HG03457 (cell line): Measurements from ENCODE around the gene ZNF605.
"Not testable (repeated sequence)": the region's sequence is repeated elsewhere in the genome, so short reads cannot be mapped to it uniquely, and the experiment has no call there.

Experiments
- ATAC-seq: cut with Tn5 transposase; IDR thresholded peaks from one replicate; pipeline ENCODE4 v1.9.1; 2021; ENCODE audit warnings: moderate number of reproducible peaks; ENCODE audit not compliant: unreplicated experiment

ZNF605 gene

GRCh38 chr12:132949936-132950837, 5.9 kb downstream of the ZNF605 start:
- ATAC-seq, result no peak

GRCh38 chr12:132948146-132949066, 7.7 kb downstream of the ZNF605 start:
- ATAC-seq, result no peak

- no peak for ATAC-seq
These were observed 9.8 kb downstream of the ZNF605 start for GRCh38 chr12:132946246-132946820.

- ATAC-seq, result no peak
These were observed 10.3 kb downstream of the ZNF605 start for GRCh38 chr12:132945806-132946205.

GRCh38 chr12:132942611-132943010, 13.5 kb downstream of the ZNF605 start:
- no peak for ATAC-seq

- ATAC-seq, result no peak
These were observed 14.7 kb downstream of the ZNF605 start for GRCh38 chr12:132941336-132941954.

GRCh38 chr12:132940071-132940719, 15.9 kb downstream of the ZNF605 start:
- no peak for ATAC-seq

GRCh38 chr12:132938807-132939206, 17.3 kb downstream of the ZNF605 start:
- not testable (repeated sequence) for ATAC-seq

GRCh38 chr12:132937476-132937875, 18.6 kb downstream of the ZNF605 start:
- no peak for ATAC-seq

- not testable (repeated sequence) for ATAC-seq
These were observed 19.2 kb downstream of the ZNF605 start for GRCh38 chr12:132936921-132937320.

- no peak for ATAC-seq
These were observed 19.9 kb downstream of the ZNF605 start for GRCh38 chr12:132936163-132936562.

- ATAC-seq, result no peak
These were observed 29.7 kb downstream of the ZNF605 start for GRCh38 chr12:132926415-132926833.

- ATAC-seq, result no peak
These were observed 30.3 kb downstream of the ZNF605 start for GRCh38 chr12:132925597-132926414.

GRCh38 chr12:132924356-132924755, 31.8 kb downstream of the ZNF605 start:
- no peak for ATAC-seq

- no peak for ATAC-seq
These were observed 32.7 kb downstream of the ZNF605 start for GRCh38 chr12:132923356-132923909.

GRCh38 chr12:132922676-132923075, 33.4 kb downstream of the ZNF605 start:
- ATAC-seq, result no peak

- no peak for ATAC-seq
These were observed 34.4 kb downstream of the ZNF605 start for GRCh38 chr12:132921685-132922084.

- ATAC-seq, result no peak
These were observed 37.4 kb downstream of the ZNF605 start for GRCh38 chr12:132918680-132919079.

GRCh38 chr12:132909030-132909368, 47.1 kb downstream of the ZNF605 start:
- peak; percentile 5 for ATAC-seq
